Stimulated activated naive CD8-positive, alpha-beta T cell treated with anti-CD3 and anti-CD28 coated beads, Interleukin-15, Interleukin-2, amounts not matched to agents 100 U/mL and 50 U/mL, for 24 hours (primary cell): ENCODE results near the gene LTBR.
A peak's percentile ranks its signal among the peaks of the same experiment; 100 is the strongest.
"Not testable (repeated sequence)": the region's sequence is repeated elsewhere in the genome, so short reads cannot be mapped to it uniquely, and the experiment has no call there.

Experiments
- ATAC-seq: fragments of 150-1000 bp; cut with Tn5 transposase; one replicate; pipeline ENCODE4 v1.10.0; 2021
- DNase-seq: peaks from one replicate; pipeline ENCODE4 v3.0.0; 2021

Gene LTBR

DNA sequence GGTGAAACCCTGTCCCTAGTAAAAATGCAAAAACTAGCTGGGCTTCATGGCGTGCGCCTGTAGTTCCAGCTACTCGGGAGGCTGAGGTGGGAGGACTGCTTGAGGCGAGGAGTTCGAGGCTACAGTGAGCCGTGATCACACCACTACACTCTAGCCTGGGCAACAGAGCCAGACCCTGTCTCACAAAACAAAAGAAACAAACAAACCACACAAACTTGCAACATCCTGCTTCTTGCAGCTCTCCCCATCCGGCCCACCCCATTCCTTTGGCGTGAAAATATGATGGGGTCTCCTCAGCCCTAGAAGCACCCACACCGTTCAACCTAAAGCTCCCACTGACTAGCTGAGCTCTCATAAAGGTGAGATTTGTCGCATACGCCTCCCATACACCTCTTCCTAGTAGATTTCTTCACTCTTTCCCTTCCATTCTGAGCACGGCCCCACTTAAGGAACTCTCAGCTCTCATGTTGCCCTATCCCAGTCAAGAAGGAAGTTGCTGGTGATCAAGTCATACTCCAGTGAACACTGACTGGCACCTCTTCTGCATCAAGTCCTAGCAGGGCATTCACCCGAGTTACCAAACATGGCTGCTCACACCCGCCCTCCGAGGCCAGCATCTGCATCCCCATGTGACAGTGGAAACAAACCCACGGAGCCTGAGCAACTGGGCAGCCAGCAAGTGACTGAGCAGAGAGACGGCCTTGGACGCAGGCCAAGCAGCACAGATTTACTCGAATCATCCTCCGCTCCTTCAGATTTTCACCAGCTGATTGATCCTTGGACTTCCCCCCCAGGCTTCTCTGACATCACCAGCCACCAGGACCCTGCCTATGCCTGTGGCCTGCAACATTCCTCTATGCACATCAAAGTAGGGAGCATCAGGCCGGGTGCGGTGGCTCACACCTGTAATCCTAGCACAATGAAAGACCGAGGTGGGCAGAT is 41.9 kb downstream of the LTBR start:
- DNase-seq (peak; percentile 60), ATAC-seq (no peak)

DNA sequence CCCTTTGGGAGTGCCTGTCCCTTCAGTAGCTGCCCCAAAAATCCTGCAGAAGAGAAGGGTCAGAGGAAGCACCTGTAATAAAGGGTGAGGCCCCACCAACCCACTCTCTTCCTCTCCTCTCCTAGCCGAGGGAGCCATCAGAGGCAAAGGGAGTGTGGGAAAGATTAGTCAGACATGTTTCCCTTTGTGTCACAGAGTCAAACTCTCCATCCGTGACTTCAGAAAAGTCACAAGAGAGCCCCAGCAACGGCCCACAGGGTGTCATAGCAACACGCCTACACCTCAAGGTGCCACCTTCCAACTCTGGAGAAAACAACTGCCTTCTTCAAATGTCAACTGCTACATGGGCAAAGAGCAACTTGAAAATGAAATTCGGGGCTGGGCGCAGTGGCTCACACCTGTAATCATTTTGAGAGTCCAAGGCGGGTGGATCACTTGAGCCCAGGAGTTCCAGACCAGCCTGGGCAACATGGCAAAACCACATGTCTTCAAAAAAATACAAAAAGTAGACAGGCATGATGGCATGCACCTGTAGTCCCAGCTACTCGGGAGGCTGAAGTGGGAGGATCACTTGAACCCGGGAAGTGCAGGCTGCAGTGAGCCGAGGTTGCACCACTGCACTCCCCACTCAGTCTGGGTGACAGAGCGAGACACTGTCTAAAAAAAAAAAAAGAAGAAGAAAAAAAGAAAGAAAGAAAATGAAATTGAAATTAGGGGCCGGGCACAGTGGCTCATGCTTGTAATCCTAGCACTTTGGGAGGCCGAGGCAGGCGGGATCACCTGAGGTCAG is 43.1 kb downstream of the LTBR start:
- peak; percentile 93 for DNase-seq
- peak; percentile 84 for ATAC-seq

DNA sequence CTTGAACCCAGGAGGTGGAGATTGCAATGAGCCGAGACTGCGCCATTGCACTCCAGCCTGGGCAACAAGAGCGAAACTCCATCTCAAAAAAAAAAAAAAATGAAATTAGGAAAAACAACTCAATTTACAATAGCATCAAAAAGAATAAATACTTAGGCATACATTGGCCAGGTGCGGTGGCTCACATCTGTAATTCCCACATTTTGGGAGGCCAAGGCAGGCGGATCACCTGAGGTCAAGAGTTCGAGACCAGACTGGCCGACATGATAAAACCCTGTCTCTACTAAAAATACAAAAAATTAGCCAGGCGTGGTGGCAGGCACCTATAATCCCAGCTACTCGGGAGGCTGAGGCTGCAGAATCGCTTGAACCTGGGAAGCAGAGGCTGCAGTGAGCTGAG is 43.8 kb downstream of the LTBR start:
- DNase-seq, result peak; percentile 5
- ATAC-seq, result not testable (repeated sequence)

DNA sequence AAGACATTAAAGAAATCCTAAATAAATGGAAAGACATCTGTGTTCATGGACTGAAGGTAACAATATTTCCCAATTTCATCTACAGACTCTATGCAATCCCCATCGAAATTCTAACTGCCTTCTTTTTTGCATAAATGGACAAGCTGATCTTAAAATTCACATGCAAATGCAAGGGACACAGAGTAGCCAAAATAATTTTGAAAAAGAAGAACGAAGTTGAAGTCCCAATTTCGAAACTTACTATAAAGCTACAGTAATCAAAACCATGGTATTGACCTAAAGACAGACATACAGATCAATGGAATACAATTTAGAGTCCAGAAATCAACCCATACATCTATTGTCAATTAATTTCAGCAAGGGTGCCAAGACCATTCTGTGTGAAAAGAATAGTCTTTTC is 44.4 kb downstream of the LTBR start:
- no peak for ATAC-seq
- no peak for DNase-seq

DNA sequence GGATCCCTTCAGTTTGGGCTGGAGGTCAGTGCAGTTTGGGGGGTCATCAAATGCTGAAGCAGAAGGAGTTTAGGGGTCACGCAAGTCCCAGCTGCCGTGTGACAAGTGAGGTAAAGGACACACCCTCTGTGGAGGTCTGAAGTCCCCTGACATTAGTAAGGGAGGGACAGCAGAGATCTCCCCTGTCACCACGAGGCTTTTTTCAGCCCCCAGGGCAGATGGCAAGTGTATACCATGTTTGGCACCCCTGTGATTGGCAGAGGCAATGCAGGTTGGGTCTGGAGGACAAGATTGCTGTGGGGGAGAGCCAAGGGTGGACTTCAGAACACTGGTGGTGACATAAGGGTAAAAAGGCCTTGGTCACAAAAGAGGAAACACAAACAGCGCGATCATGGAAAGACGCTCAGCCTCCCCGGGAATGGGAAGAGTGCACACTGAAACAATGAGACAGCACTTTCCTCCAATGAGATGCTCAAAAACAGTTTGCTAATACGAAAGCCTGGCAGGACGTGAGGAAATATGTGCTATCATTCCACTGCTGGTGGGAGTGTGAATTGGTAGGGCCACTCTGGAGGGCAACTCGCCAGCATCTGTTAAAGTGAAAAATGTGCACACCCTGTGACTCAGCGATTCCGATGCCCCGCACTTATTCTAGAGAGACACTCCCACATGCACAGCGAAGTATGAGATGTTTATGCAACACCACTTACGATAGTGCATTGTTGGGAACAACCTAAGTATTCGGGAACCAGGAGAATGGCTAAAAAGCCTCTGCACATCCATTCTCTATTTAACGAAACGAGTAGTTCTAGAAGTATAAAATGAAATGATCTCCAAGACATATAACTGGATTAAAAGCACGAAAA is 46.4 kb downstream of the LTBR start:
- ATAC-seq (peak; percentile 15), DNase-seq (peak; percentile 76)

DNA sequence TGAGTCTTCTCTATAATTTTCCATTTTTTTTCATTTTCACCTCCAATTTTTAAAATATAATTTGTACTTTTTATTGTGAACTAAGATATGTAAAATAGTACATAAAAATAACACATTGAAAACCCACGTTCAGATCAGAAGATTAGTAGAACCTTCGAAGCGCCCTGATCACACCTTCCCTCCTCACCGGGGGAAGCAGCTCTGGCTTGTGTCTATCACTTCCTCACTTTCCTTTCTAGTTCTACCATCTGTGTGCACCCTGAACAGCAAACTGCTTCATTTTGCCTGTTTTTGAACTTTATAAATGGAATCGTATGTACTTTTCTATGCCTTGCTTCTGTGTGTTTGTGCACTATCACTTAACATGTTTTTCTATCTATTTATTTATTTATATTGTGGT is 49.0 kb downstream of the LTBR start:
- ATAC-seq, result no peak

DNA sequence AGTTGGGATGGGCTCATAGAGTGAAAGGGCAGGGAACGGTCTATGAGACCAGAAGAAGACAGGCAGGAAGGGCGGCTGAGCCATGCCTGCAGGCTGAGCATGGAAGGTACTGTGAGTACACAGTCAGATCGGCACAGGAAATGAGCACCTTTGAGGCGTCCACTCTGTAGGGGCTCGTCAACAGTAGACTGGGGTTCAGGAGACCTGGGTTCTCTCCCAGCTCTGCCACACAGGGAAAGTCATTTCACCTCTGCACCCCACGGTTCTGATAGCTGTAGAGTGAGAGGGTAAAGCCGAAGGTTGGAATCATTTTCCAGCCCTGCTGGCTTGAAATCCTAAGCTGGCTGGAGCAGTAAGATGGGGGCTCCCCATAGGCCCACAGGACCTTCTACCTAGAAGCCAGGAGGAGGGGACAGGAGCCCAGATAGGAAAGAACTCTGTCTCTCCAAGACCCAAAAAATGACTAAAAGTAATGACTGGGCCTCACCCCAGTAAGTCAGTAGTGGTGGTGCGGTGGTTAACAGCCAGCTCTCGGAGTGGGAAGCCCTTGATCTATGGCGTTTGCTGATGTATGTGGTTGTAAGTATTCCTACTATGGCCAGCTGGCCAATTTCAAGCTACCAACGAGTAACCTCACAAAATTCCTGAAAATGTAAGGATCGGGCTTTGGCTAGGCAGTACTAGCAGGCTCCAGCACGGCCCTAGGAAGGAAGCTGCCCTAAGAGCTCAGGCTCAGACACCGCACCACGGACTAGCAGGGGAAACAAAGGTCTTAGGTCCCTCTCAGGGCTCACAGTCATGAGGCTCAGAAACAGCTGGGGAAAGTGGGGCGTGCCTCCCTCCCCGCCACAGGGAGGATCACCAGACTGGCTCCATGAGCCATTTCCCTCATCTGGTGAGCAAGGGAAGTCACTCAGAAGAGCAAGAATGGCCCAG is 50.5 kb downstream of the LTBR start:
- peak; percentile 60 for ATAC-seq
- peak; percentile 56 for DNase-seq

More for the DNA sequence above, 49.0 kb downstream of the LTBR start:
- DNase-seq, result peak; percentile 7

DNA sequence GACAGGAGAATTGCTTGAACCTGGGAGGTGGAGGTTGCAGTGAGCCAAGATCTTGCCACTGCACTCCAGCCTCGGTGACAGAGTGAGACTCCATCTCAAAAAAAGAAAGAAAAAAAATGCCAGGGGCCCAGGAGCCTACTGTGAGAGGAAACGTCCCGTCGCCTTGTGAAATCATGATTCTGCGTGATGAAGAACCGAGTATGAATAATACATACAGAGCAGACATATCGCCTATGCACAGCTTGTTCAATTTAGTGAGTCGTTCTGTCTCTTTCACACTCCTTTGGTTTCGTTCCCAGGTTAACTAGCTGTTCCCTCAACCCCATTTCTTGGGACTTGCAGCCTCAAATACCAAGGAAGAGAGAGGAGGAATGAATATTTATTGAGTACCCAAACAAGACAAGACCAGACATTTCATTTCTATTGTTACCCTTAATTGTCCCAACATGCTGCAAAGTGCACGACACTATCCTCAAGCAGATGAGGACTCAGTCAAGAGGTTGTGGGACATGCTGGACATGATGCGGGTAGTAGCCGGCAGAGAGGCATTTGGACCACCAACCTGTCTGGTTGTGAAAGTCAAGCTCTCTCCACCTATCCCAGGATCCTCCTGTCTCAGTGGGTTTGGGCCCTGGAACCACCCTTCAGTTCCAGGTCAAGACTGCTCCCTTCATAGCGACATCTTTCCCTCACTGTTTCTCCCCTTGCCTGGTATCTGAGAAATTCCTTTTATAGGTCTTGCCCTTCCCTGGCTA is 52.2 kb downstream of the LTBR start:
- no peak for ATAC-seq

DNA sequence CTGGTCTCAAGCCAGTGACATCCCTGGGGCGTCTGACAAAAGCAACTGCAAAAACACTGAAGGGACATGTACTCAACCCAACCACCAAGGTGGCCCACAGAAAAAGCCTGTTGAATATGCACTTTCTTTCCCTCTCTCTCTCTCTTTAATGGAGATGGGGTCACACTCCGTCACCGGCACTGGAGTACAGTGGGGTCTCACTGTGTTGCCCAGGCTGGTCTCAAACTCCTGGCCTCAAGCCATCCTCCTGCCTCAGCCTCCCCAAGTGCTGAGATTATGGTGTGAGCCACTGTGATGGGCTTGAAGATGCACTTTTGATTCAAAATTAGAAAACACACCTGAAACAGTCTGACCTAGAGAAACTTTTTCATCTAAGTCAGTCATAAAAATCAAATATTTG is 53.6 kb downstream of the LTBR start:
- no peak for ATAC-seq
- DNase-seq, result peak; percentile 8

More for the DNA sequence above, 52.2 kb downstream of the LTBR start:
- peak; percentile 13 for DNase-seq

DNA sequence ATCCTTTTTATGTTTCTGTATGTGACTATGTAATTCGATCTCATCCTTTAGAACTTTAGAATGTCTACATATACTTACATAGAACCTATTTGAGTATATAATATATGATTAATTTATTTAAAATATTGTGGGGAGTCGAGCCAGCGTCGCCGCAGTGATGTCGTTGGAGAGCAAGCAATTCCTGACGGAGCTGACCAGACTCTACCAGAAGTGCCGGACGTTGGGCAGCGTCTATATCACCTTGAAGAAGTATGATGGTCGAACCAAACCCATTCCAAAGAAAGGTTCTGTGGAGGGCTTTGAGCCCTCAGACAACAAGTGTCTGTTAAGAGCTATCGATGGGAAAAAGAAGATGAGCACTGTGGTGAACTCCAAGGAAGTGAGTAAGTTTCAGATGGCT is 54.4 kb downstream of the LTBR start:
- DNase-seq (peak; percentile 12), ATAC-seq (no peak)

DNA sequence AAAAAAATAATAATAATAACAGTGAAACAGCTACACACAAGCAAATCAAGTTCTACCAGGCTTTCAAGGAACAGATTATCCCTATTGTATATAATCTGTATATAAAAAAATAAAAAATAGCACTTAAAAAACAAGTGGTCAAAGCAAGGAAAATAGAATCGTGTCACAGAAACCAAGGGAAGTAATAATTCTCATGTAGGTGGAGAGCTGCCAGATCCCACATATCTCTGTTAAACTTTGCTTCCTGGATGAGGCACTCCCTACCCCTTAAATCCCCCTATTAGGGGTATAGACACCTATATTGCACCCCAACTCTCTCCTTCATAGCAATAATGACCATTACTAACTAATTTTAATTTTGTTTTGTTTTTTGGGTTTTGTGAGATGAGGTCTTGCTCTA is 56.4 kb downstream of the LTBR start:
- ATAC-seq (no peak), DNase-seq (no peak)
